NCI-H187 (cell line): ENCODE data around the gene GPR173.

Experiments used
- DNase-seq, 2 experiments: peaks; one replicate each; lab custom pipeline; 2025; lab: John Stamatoyannopoulos, UW

GPR173 gene

DNA sequence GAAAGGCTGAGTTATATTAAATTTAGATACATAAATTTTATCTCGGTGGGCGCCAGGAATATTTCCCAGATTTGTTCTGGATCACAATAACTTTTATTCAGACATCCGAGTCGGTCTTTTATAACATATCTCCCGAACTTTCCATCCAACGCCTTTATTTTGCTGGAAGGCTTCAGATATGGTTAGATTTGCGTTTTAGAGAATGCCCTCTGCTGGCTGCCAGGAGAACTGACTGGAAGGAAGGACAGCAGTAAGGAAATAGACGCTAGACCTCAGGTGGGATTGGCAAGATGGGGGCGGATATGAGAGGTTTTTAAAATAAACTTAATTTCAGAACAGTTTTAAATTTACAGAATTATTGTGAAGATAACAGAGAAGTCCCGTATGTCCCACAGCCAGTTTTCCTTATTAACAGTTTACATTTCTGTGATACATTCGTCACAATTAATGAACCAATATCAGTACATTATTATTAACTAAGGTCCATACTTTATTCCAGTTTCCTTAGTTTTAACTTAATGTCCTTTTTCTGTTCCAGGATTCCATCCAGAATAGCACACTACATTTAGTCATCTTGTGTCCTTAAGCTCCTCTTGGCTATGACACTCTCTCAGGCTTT, 40.7 kb downstream of the GPR173 start:
- peak in 1 of 2 experiments; percentile 2 for DNase-seq

GRCh38 chrX:53089925-53090324, 41.3 kb downstream of the GPR173 start:
- DNase-seq, result no peak

DNA sequence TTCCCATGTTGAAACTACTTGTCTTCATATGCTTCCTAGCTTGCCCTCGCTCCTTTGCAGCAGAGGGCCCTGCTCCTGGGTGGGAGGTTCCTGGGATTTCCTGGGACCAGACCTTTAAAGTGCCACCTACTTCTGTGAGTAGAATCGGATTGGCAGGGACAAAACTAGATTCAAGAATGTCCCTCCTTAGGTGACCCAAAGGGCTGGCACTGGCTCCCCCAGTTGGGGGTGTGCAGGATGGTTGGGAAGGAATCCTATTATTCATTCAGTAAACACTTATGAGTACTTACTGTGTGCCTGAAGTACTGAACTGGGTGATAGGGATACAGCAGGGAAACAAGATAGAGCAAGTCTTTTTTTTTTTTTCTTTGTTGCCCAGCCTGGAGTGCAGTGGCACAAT, 42.8 kb downstream of the GPR173 start:
- DNase-seq, result no peak

DNA sequence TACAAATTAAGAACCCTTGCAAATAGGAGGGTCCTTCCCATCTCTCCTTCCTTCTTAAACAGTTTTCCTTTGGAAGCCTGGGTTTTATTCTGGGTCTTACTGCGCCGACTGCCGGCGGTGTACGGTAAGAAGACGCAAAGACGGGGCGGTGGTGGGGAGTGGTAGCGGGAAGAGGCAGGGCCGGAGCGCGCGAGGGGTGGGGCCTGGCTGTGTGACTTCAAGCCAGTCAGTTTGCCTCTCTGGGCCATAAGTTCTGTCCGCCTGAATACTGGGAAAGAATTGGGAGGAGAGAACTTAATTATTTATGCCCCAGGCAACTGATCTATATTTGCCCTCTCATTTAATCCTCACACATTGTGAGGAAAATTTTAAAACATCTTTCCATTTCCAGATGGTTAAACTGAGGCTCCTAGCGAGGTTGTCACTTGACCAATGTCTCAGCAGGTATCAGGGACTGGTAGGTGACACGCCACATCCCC, 44.6 kb downstream of the GPR173 start:
- peak; percentile 3 to 6 for DNase-seq

GRCh38 chrX:53093748-53094581, 45.4 kb downstream of the GPR173 start, which contains the start of gene KANTR:
TSS of gene KANTR (plus strand) at chrX:53094142. CDS start at chrX:53124273, 30,131 bp downstream.
- peak; percentile 17 to 62 for DNase-seq

DNA sequence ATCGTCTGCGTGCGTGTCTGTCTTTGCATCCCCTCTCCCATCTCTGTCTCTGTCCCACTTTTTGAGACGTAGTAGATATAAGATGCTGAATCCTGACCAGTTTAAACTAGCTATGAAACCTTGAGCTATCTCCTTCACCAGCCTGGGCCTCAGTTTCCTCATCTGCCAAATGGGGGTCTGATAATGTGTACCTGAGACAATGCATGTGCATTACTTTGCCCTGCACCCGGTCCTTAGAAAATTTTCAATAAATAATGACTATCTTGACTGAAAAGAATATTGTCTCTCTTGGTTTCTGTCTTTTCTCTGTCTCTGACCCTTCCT, 46.0 kb downstream of the GPR173 start:
- DNase-seq, result no peak

DNA sequence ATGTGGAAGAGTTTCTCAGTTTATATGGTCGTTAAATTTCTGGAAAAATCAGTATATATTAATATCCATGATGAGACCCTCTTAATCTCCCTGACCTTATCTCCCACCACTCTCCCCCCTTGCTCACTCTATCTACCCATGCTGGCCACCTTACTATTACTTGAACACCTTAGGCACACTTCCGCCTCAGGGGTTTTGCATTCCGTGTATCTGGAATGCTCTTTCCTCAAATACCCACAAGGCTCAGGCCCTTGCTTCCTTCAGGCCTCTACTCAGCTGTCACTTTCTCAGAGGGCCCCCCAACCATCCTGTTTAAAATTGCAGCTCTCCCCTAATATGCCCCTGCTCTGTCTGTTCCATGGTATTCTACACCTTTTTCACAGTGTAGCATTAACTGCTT, 47.2 kb downstream of the GPR173 start:
- no peak for DNase-seq

DNA sequence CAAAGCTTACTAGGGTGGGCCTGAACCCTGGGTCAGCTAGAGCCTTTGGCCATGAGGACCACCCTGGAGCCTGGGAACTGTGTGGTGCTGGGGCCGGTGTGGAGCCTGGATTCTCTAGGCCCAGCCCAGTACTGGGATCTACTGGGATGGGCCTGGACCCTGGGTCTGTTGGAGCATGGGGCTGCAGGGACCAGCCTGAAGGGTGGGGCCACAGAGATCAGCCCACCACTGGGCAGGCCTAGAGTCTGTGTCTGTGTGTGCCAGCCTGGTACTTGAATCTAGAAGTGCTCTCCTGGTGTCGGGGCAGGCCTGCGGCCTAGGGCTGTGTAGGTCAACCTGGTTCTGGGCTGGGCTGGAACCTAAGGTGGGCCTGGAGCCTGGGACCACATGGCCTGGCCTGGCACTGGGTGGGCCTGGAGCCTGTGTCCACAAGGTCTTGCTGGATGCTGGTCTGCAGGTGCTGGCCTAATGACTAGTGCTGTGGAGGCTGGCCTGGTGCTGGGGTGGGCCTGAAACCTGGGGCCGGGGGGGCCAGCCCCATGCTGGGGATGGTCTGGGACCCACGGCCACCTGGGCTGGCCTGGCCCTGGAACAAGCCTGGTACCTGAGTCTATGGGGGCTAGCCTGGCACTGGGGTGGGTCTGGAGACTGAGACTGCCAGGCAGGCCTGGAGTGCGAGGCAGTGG, 66.4 kb downstream of the GPR173 start:
- no peak for DNase-seq

DNA sequence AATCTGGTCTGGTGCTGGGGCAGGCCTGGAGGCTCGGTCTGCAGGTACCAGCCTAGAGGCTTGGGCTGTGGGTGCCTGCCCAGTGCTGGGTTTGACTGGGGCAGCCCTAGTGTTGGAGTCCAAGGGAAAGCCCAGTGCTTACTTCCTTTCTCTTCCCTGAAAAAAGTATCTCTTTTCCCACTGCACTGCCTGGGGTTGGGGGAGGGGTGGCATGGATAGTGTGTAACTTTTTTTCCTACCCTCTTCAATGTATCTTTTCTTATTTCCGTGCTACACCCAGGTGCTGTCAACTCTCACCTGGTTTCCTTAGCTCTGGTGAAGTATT, 66.9 kb downstream of the GPR173 start:
- DNase-seq, result no peak

DNA sequence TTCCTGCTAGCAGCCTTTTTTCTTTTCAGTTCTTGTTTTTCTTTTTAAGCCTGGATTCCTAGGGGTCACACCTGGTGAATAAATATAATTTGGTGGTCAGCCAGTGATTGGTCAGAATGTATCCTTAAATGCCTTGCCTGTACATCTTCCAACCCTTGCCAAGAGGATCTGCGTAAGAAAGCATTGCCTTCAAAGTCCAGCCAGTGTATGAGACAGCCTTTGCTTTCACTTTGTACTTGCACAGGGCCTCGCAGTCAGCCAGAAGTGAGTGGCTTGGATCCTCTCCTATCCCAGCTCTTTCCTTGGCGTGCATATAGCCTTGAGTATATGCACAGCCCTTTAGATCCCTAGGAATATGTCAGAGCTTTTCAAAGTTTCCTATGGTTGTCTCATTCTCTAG, 67.5 kb downstream of the GPR173 start:
- no peak for DNase-seq

DNA sequence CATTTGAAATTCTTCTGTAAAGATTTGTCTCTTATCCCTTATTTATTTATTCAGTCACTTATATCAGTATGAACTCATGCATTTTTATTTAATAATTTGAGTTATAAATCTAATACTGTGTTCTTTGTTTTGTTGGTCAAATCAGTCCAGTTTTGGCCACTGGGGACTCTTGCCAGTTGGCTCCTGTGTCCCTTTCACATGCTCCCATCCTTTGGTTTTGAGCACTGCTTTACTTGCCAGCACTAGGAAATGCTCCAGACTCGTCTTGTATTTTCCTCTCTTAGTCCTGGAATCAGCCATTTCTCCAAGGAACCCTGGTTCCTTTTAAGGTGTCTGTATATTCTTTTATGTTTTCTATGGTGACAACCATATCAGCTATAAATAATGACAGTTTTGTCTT, 73.4 kb downstream of the GPR173 start:
- no peak for DNase-seq

DNA sequence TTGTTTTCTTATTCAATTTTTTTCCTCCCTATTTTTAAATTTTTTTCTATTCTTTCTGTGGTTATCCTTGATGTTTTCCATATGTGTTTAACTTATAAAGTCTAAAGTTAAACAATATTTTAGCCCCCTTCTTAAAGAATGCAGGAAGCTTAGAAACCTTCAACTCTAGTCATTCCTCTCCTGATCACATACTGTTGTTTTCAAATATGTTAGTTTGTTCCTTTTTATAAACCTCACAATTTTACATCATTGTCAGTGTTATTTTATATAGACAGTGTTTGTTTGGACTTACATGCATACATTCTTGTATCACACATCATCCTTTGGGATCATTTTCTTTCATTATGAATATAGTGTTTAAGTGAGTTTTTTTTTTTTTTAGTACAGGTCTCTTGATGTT, 76.9 kb downstream of the GPR173 start:
- no peak for DNase-seq

DNA sequence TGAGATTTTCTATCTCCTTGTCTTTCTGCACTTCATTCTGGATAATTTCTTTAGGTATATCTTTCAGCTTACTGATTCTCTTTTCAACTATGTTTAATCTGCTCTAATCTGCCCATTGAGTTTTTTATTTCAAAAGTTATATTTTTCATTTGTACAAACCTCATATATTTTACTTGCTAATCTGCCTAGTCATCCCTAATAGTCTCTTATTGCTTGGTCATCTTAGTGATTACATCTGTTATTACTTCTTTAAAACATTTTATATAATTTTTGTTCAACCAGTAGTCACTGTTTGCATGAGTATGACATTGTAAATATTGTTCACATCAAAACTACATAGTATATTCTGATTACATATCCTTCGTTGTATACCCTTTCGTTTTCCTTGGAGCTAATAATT, 77.8 kb downstream of the GPR173 start:
- DNase-seq, result no peak

- DNase-seq, result no peak
These were observed 79.6 kb downstream of the GPR173 start for GRCh38 chrX:53128097-53128749.
